Lung (tissue), 12 donors: ENCODE data around the gene LONP1. TPM values are rescaled to one million over a fixed set of nuclear protein-coding genes. Genes with fewer than 3 reads are reported as not detected.
"Not testable (repeated sequence)": the region's sequence is repeated elsewhere in the genome, so short reads cannot be mapped to it uniquely, and the experiment has no call there.

ENCODE experiments used
- ATAC-seq: fragments of 200-7000 bp; cut with Tn5 transposase; one replicate; pipeline ENCODE4 v1.9.1; 2020; ENCODE audit warnings: moderate number of reproducible peaks; ENCODE audit not compliant: insufficient read depth, low FRiP score
- DNase-seq, 3 donors: peaks; one replicate each; pipeline ENCODE4 v3.0.0-alpha.2; 2013 to 2017
- H3K27ac ChIP-seq, 2 donors: one replicate each; pipeline ENCODE4 v1.5.1; 2013; ENCODE audit warnings: mild to moderate bottlenecking in 2 of 2, moderate library complexity in 2 of 2, control low read depth in 1 of 2, inconsistent platforms in 1 of 2, low read depth in 1 of 2, low read length in 1 of 2
- H3K27me3 ChIP-seq, 3 donors: one replicate each; pipeline ENCODE4 v1.5.1; 2013; ENCODE audit warnings: low read length in 2 of 3; ENCODE audit not compliant: control insufficient read depth in 3 of 3, insufficient read depth in 3 of 3
- H3K36me3 ChIP-seq, 4 donors: one replicate each; pipeline ENCODE4 v1.5.1; 2013; ENCODE audit warnings: low read length in 4 of 4, mild to moderate bottlenecking in 1 of 4, moderate library complexity in 1 of 4; ENCODE audit not compliant: control insufficient read depth in 4 of 4, insufficient read depth in 4 of 4
- H3K4me1 ChIP-seq, 5 donors: one replicate each; pipeline ENCODE4 v1.5.1; 2013; ENCODE audit warnings: low read length in 5 of 5, mild to moderate bottlenecking in 2 of 5, moderate library complexity in 1 of 5; ENCODE audit not compliant: control insufficient read depth in 5 of 5, insufficient read depth in 5 of 5
- H3K4me3 ChIP-seq: one replicate; pipeline ENCODE4 v1.5.1; 2013; ENCODE audit warnings: mild to moderate bottlenecking, control low read depth, moderate library complexity
- H3K9ac ChIP-seq, 2 donors: one replicate each; pipeline ENCODE4 v1.5.1; 2013; ENCODE audit warnings: low read length in 2 of 2, control low read depth in 1 of 2; ENCODE audit not compliant: insufficient read depth in 1 of 2
- H3K9me3 ChIP-seq, 4 donors: one replicate each; pipeline ENCODE4 v1.5.1; 2013; ENCODE audit warnings: low read length in 3 of 4, mild to moderate bottlenecking in 1 of 4, moderate library complexity in 1 of 4; ENCODE audit not compliant: control insufficient read depth in 4 of 4, insufficient read depth in 3 of 4
- CTCF ChIP-seq: IDR thresholded peaks from 2 replicates; pipeline ENCODE4 v1.5.1; 2012; ENCODE audit warnings: mild to moderate bottlenecking; ENCODE audit errors: control extremely low read depth, extremely low read depth
- WGBS, 2 donors: extraction: QIAGEN DNeasy Blood & Tissue Kit; methylation state at CpG; one replicate each; pipeline ENCODE4 v1.1.7; 2013; 5-methylcytosine and 5-hydroxymethylcytosine counted together
- polyA plus RNA-seq, 2 donors: library from polyadenylated mRNA; stranded (reverse); fragments of 200-250 nt; gene quantifications; one replicate each; pipeline ENCODE4 v1.2.1, GENCODE V29; 2013
- total RNA-seq, 2 donors: library from RNA; depleted of rRNA in 1 of 2; stranded (reverse); fragments of >200 nt in 1 of 2; gene quantifications; one replicate each; pipeline ENCODE4 v1.2.1, GENCODE V29; 2014 to 2021
- donor health status: control.
- donor health status: control.
- donor health status: Bipolar disorder and iron deficiency.
- donor health status: healthy.
- donor health status: DM: yes; HTN: yes; CAD: no.

Gene LONP1
- total and polyA plus RNA-seq, 4 donors = 41.0 to 89.6 (median 69.0) TPM

DNA sequence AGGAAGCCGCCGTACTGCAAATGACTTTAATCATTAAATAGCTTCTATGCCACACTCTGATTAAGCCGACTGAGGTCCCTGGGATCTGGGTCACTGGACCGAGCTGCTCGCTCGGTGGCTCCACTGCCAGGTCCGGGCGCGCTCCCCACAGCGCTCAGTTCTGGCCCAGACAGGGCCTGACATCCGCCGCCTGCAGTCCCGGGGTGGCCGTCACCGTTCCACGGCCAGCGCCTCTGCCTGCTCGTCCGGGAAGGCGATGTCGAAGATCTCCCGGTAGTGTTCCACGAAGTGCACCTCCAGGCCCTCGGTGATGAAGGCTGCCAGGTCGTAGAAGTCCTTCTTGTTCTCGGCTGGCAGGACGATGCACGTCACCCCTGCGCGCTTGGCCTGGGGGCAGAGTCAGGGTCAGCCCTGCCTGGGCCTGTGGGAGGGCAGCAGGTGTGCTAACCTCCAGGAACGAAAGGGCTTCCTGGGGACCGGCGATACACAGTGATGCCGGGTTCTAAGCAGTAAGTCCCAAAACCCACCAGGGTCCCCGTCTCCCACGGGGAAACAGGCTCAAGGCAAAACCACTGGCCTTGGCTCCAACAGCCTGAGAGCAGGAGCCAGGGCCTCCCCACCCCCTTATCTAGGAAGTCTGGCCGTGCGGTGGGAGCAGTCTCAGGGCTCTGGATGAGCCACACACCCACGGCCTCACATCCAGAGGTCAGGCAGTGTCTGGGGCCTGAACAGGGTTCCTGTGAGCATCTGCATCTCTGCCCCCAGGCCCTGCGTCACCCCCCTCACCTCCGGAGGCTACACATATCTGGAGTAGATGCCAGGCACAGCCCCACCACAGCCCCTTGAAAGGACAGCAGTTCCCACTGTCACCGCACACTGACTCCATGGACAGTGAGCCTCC lies 27.9 kb downstream of the LONP1 start:
- H3K36me3 ChIP-seq = peaks cover 5 to 56% (median 28%) of the 10 kb centered on the region in 4 donors
- DNase-seq (no peak), ATAC-seq (no peak)
- H3K4me3 ChIP-seq = no peak overlapping the region
- H3K4me1 ChIP-seq = peaks cover 0 to 16% (median 3%) of the 10 kb centered on the region in 5 donors
- no peak overlapping the region for H3K9ac ChIP-seq
- no peaks in the 10 kb centered on the region for H3K27me3 ChIP-seq
- H3K9me3 ChIP-seq = no peaks in the 10 kb centered on the region
- WGBS, 2 donors = 75 to 81% methylated on average over 42 of the region's 42 CpGs
- TF ChIP-seq CTCF = no peak
- no peak overlapping the region for H3K27ac ChIP-seq

DNA sequence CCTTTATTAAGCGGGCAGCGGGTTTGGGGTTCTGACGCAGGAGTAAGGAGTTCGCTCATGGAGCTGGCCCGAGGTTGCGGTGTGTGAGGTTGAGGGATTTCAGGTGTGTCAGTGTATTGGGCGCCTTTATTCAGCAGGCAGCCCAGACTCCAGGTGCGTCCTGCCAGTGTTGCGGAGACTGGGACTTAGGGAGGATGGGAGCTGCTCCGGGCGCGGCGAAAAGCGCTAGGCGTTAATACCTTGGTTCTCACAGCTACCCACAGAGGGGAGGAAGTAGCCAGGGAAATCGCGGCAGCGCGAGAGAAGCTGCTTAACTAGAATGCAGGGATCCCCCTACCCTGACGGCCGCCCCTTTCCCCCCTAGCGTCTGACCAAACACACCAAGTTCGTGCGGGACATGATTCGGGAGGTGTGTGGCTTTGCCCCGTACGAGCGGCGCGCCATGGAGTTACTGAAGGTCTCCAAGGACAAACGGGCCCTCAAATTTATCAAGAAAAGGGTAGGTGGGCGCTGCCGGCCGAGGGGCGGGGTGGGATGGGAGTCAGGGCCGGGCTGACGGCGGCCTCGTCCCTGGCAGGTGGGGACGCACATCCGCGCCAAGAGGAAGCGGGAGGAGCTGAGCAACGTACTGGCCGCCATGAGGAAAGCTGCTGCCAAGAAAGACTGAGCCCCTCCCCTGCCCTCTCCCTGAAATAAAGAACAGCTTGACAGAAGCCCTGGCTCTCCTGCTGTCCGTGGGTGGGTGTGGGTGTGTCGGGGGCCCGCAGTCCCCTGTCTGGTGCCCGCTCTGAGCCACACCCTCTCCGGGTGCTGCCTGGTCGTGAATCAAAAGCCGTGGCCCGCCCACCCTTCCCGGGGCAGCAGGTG lies 28.8 kb downstream of the LONP1 start:
- Histone ChIP-seq H3K9ac (peak overlapping the region; percentile 55 to 86), H3K9me3 (no peaks in the 10 kb centered on the region), H3K27ac (peak overlapping the region; percentile 79 to 97), H3K4me3 (peak overlapping the region; percentile 77), H3K36me3 (peaks cover 5 to 47% (median 25%) of the 10 kb centered on the region in 4 donors), H3K4me1 (peaks cover 0 to 16% (median 3%) of the 10 kb centered on the region in 5 donors), H3K27me3 (no peaks in the 10 kb centered on the region)
- ATAC-seq (no peak), DNase-seq (peak; percentile 64 to 79 (median 72))
- 4 to 6% methylated on average over 53 to 54 of the region's 54 CpGs for WGBS, 2 donors
- no peak for TF ChIP-seq CTCF

- Histone ChIP-seq H3K36me3 (peaks cover 2 to 39% (median 20%) of the 10 kb centered on the region in 4 donors), H3K9me3 (no peaks in the 10 kb centered on the region), H3K9ac (peak within 1 kb of the TSS; percentile 86 to 98), H3K27me3 (no peaks in the 10 kb centered on the region), H3K27ac (peak within 1 kb of the TSS; percentile 79 to 97), H3K4me1 (peaks cover 0 to 16% (median 3%) of the 10 kb centered on the region in 5 donors), H3K4me3 (peak within 1 kb of the TSS; percentile 77)
- TF ChIP-seq CTCF = peak; percentile 99
- ATAC-seq (peak; percentile 70), DNase-seq (peak; percentile 98)
- 0 to 1% methylated on average over 72 to 73 of the region's 73 CpGs for WGBS, 2 donors
These were observed 29.6 kb downstream of the LONP1 start, which contains the start of gene RPL36 for GRCh38 chr19:5690125-5690954. Gene RPL36 (plus strand): TSS chr19:5690295. CDS start chr19:5690508, 213 bp downstream.

DNA sequence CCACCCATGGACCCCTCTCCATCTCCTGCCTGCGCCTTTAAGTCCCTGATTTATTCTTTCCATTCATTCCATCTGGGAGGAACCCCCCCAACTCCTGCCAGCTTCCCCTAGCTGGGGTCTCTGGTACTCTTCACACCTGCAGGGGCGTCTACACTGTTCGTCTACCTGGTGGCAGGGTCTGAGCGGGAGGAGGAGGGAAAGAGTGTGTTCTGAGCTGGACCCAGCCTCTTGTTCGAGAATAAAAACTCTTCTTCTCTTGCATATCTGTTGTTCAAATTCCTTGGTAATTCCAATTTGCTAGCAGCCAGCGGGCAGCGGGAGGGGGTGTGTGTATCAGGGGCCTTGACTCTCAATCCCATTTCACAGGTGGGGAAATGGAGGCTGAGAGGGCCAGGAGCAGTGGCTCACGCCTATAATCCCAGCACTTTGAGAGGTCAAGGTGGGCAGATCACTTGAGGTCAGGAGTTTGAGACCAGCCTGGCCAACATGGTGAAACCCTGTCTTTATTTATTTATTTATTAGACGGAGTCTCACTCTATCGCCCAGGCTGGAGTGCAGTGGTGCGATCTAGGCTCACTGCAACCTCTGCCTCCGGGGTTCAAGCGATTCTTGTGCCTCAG lies 31.6 kb downstream of the LONP1 start:
- 95 to 96% methylated on average over 13 of the region's 13 CpGs for WGBS, 2 donors
- H3K9ac ChIP-seq, H3K9me3 ChIP-seq, H3K27me3 ChIP-seq, DNase-seq, H3K4me3 ChIP-seq, H3K27ac ChIP-seq, ATAC-seq: not testable (repeated sequence)
- Histone ChIP-seq H3K36me3 (peaks cover 1 to 19% (median 10%) of the 10 kb centered on the region in 4 donors), H3K4me1 (peaks cover 0 to 12% (median 3%) of the 10 kb centered on the region in 5 donors)
